Measurements from ENCODE around the gene FOXJ1.

The FOXJ1 gene

DNA sequence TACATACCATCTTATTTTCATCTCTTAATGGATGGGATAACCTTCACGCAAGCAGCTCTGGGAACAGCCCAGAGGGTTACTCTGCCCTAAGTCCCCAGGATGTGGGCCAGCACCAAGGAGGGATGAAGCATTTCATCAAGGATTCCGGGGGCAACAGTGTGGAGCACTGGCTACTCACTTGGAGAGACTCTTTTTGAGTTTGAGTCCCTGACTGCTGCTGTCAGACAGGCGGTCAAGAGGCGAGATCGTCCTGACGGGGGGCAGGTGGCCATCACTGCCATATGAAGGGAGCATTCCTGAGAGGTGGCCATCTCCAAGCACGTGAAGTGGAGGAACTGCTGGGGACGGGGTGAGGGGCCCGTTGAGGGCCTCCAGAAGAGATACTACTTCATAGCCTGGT, 18.1 kb upstream of the FOXJ1 start:
- no peak for DNase-seq

- DNase-seq = no peak
Measured at GRCh38 chr17:76157759-76158158, 16.7 kb upstream of the FOXJ1 start.

DNA sequence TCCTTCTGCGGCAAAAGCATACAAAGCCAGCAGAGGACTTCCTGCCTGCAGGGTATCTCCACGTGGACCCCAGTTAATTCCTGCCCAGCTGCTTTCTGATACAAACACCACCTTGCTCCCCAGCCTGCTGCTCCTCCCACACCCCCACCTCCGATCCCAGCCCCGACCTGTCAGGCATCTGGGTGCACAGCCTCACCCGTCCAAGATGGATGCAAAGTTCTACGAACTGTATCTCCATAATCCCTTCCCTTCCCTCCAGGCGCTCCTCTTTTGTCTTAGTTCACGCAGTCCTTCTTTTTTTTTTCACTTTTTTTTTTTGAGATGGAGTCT, 15.6 kb upstream of the FOXJ1 start:
- no peak for DNase-seq

- no peak for DNase-seq
Measured at GRCh38 chr17:76155988-76156661, 15.1 kb upstream of the FOXJ1 start.

- DNase-seq = no peak
Measured at GRCh38 chr17:76154936-76155845, 14.1 kb upstream of the FOXJ1 start.

GRCh38 chr17:76154292-76154691, 13.2 kb upstream of the FOXJ1 start:
- no peak for DNase-seq

DNA sequence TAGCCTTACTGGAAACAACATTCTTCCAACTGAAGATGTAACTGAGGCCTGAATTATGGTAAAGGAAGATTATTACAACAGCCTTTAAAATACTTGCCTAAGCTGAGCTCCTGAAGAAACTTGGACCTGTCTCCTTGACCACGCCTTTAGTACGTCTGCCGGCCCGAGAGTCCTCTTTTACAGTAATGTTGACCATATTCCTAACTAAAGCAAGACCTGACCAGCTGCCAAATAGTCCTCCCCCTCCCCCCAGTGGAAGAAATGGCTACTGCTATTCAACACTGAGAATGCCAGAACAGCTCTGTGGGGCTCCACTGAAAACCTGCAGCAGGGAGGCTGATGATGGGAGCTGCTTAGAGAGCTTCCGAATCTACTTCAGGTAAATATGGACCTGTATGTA, 12.6 kb upstream of the FOXJ1 start:
- DNase-seq = no peak

DNA sequence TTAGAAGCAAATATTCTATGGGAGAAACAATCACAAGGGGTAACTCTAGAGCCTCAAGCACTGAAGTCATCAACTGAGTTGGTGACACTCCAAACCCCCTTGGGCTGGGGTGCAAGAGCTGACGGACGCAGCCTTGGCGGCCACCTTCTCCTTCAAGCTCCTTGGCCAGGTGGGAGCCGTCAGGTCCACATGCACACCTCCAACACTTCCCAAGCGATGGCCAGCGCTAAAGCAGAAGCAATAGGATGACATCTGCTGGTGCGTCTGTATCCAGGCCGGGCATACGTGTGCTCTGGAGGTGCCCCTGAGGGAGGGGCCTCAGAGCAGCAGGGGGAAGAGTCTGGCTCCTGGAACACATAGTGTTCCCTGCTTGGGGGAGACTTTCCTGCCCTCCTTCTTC, 12.2 kb upstream of the FOXJ1 start:
- no peak for DNase-seq

GRCh38 chr17:76152591-76152990, 11.5 kb upstream of the FOXJ1 start:
- no peak for DNase-seq

DNA sequence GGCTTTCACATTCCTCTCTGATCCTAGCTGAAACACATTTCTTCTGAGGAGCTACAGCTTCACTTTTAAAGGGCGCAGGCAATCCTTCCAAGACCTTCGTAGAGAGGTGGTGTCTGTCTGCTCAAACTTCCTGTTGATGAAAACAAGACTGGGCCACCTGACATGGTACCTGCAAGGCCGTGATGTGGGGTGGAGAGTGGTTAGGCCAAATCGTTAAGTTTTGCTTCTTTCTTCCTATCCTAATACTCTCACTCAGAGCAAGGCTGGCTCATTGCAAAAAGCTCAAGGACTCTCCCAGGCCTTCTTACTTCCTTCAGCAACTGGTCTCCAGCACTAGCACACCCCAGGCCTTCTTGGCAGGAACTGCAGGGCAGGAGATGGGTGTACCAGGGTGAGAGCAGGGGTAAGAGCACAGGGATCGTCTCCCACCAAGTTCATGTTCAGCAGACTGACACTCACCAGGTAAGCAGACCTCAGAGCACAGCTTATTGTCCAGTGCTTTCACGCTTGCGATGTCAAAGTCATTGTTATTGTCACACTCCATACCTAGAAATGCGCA, 10.9 kb upstream of the FOXJ1 start:
- DNase-seq = no peak

DNA sequence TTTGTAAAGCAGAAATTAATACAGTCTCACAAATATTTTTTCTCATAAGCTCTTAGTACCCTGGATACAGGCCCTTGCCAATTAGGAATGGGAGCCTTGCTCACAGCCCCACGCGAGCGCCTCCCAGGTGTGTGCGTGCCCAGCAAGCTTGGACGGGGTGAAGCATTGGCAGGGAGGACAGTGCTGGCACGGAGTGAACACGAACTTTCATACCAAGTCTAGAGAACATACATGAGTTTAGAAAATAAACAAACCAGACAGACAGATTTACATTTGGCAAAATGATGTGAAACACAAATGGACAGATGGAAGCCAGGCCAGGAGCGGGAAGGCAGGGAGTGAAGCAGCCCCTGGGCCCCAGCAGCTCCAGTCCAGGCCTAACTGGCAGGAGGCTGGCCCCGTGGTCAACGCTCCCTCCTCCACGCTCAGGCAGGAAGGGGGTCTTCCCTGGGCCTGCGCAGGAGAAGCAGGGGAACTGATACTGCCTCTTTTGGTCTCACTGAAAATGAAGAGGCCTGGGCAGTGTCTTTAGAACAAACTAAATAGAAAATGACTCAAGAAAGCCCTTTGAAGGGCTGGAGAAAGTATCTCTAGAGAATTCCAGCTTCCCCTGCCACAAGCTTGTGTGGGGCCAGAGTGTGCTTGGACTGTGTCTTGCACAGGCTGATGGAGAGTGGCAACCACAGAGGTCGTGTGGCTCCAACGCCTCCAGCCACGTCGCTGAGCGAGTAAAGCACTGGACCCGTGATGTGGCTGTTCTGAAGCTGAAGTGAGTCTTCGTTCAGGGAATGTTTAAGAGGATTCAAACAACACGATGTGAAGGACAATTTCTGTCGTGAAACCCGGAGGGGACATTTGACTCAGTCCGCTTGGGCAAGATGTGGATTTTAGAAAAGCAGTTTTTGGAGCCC, 9.9 kb upstream of the FOXJ1 start:
- DNase-seq = no peak

GRCh38 chr17:76149214-76149613, 8.2 kb upstream of the FOXJ1 start:
- no peak for DNase-seq

- DNase-seq = no peak
Measured at GRCh38 chr17:76148015-76148326, 6.9 kb upstream of the FOXJ1 start.

- DNase-seq = peak; percentile 70
Measured at GRCh38 chr17:76147211-76148014, 6.4 kb upstream of the FOXJ1 start.

DNA sequence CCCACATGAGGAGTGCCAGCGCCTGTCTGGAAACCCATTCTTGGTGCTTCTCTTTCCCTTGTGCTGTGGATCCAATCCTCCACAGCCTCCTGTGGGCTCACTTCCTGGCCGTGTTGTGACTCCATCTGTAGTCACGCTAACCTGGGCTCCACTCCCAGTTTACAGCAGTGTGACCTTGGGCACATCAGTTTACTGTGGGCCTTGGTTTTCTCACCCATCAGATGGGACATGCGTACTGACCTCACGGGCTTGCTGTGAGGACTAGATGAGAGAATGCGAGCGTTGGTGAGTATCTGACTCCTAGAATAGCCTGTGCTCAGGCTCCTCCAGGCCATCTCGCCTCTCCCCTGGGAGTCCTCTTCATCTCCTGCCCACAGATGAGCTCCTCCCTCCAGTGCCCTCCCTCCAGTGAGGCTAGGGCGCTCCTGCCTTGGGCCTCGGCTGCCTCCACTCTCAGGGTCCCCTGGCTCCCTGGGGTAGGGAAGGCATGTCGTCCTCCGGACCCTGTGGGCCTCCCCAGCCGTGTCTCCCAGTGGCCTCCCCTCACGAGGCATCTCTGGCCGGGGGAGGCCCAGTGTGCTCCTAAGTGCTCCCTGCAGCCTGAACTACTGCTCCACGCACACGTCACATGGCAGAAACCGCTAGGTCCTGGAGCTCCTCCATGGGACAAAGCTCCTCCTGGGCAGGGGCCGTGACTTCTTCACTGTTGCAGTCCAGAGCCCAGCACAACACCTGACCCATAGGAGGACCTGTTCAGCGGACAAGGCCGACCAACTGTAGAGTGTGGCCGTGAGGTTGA, 5.2 kb upstream of the FOXJ1 start:
- DNase-seq = no peak

DNA sequence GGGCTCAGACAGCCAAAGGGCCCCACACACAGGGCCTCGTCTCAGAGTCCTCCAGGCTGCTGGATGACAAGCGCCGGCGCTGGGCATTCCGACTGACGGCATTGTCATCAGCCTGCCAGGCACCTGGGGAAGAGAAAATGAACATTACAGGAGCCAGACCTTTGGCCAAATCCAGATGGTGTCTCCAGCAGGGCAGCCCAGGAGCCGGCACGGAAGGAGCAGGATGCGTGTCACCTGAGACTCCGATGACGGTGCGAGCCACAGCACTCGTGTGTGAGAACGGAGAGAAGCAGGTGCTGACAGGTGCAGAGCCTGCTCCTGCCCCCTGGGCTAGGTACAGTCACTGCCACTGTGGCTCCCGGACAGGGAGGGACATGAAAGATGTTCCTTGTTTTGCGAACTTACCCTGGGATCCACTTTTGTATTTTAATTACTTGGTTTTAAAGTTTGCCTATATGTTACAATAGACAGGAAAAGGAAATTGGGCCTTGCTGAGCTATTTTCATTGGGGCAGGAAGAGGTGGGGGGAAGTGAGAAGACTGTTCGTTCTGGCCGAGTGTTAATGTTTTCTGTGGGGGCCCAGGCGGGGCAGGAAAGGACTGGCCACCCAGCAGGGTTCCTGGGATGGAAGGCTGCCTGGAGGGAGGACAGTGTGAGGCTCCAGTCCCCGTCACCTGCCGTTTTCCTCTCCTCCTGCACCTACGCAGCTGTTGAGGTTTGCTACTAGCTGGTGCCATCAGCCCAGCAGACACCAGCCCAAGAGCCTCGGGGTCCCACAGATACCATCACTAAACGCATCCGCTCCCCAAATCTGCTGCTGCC, 4.4 kb upstream of the FOXJ1 start:
- DNase-seq = no peak

GRCh38 chr17:76142585-76143041, 1.6 kb upstream of the FOXJ1 start:
- no peak for DNase-seq

- no peak for DNase-seq
Measured at GRCh38 chr17:76142039-76142584, 1.1 kb upstream of the FOXJ1 start.

DNA sequence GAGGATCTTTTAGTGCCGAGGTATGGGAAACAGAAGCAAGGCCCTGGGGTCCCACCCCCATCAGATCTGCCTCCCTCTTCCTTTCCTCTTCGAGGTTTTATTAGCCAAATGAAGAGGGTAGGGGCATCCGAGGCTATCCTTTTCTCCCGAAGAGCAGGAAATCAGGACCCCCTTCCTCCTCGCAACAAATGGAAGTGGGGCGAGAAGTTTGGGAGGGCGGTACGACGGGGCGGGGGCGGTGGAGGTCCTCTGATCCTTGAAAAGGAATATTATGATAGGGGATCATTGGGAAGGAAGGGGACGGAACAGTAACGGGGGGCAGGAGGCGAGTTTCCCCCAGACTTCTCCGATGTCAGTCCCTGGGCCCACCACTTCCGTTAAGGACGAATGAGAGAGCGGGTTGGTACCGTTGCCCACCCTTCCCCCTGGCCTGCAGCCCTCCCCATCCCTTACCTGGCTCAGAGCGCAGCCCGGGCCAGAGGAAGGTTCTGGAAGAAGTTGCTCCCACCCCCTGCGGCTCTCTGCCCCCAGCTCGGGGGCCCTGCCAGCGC, 309 bp downstream of the FOXJ1 start:
- no peak for DNase-seq

Data from eye (tissue), 1 donor.